ENCODE results near the gene IFITM1.
"Not testable (repeated sequence)": the region's sequence is repeated elsewhere in the genome, so short reads cannot be mapped to it uniquely, and the experiment has no call there.

The IFITM1 gene

DNA sequence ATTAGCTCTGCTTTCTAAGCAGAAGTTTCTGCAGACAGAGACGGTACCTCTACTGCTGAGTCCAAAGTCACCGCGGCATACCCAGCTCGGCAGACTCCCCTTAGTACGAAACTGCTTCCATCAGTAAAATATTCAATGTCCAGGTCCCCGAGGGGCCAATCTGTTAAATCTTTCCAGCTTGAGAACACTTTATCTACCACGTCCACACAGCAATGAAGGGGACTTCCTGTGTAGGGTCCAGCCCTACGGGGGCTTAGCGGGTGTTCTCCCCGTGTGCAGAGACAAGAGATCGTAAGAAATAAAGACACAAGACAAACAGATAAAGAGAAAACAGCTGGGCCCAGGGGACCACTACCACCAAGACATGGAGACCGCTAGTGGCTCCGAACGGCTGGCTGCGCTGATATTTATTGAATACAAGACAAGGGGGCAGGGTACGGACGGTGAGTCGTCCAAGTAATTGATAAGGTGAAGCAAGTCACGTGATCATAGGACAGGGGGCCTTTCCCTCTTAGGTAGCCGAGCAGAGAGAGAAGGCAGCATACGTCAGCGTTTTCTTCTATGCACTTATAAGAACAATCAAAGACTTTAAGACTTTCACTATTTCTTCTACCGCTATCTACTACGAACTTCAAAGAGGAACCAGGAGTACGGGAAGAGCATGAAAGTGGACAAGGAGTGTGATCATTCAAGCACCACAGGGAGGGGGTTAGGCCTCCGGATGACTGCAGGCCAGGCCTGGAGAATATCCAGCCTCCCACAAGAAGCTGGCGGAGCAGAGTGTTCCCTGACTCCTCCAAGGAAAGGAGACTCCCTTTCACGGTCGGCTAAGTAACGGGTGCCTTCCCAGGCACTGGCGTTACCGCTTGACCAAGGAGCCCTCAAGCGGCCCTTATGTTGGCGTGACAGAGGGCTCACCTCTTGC, 11.0 kb downstream of the IFITM1 start:
- peak; percentile 21 for FAIRE-seq
- not testable (repeated sequence) for DNase-seq (ENCODE audit: insufficient read length, low spot score)

DNA sequence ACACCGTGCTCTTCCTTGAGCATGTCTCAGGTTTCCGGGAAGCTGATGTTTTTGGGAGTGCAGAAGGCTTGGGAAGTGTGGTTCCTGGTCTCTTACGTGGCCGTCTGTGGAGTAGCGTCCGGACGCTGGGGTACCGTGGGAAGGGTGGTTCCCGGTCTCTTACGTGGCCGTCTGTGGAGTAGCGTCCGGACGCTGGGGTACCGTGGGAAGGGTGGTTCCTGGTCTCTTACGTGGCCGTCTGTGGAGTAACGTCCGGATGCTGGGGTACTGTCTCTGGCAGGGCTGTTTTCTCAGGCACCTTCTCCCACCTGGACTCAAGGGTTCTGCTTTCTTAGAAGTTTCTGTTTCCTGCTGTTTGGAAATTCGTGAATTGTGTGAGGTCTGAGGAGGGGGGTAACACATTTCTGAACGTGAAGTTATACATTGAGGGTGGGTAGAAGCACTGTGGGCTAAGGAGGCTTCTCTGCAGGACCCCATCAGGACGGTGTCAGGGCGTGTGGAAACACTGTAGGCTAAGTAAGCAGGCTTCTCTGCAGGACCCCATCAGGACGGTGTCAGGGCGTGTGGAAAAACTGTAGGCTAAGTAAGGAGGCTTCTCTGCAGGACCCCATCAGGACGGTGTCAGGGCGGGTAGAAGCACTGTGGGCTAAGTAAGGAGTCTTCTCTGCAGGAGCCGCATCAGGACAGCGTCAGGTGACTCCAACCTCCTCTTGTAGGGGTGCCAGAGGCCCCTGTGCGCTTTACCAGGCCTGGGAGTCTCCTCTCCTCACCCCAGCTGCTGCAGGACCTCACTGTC, 12.2 kb downstream of the IFITM1 start:
- FAIRE-seq (peak; percentile 28), DNase-seq (ENCODE audit: insufficient read length, low spot score) (no peak)

DNA sequence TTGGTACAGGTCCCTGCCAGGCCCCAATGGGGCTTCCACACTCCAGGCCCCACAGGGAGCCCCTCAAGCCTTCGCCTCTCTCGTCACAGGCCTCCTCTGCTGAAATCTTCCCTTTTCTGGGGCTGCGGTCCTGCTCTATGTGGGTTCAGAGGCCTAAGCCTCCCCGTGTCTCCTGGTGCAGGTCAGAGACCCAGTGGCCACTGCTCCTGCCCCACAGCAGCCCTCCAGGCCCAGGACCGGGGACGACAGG, 12.7 kb downstream of the IFITM1 start:
- DNase-seq (ENCODE audit: insufficient read length, low spot score) (no peak), FAIRE-seq (no peak)

DNA sequence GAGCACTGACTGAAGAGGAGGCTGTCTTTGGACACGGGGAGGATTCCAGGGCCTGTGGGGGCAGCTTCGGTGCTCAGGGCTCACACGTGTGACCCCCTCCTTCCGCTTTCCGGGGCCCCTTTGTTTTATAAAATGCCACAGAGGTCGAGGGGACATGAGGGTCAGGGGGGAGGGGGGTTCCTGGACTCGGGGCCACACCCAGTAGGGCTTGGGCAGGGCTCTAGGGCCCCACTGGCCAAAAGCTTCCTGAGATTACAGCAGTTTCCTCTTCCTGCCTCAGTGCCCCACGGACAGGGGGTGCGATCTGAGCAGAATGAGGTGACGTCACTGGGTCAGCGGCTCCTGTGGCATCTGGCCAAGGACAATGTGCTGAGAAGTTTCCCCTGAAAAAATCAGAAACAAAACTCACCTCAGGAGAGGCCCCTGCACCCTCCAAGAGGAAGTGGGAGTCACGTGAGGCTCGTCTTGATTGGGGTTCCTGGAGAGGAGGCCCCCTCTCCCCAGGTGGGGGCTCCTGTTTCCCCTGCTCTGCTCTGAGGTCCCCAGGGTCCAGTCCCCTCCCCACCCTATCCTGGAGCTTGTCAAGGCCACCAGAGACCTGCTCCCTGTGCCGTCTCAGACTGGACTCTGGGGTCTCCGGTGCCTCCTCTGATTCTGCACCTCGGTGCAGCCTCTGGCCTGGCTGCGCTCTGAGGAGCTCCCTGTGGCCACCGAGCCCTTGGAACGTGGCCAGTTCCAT, 13.2 kb downstream of the IFITM1 start:
- FAIRE-seq, result peak; percentile 99
- DNase-seq (ENCODE audit: insufficient read length, low spot score), result peak; percentile 64

- no peak for DNase-seq (ENCODE audit: insufficient read length, low spot score)
- no peak for FAIRE-seq
Observed at GRCh38 chr11:327581-327923, 13.7 kb downstream of the IFITM1 start.

DNA sequence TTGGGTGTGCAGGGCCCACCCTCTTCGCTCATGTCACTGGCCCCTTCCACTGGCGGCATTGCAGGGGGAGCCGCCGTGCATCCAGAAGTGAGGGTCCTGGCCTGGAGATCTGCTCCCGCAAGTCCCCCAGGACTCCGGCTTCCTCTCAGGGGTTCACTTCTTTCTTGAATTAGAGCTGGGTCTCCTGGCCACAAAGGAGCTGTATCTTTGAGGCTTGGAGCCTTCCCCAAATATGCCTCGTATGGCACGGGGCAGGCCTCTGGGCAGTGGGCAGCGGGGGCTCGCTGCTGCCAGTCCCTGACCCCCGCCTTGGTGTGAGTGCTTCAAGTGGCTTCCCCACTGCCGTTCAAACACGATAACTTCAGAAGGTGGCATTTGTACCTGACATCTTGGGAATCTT, 14.2 kb downstream of the IFITM1 start:
- DNase-seq (ENCODE audit: insufficient read length, low spot score) (no peak), FAIRE-seq (peak; percentile 69)

- not testable (repeated sequence) for DNase-seq (ENCODE audit: insufficient read length, low spot score); FAIRE-seq
Observed at GRCh38 chr11:328516-329100, 14.8 kb downstream of the IFITM1 start.

- FAIRE-seq (no peak), DNase-seq (ENCODE audit: insufficient read length, low spot score) (no peak)
Observed at GRCh38 chr11:329886-330253, 16.0 kb downstream of the IFITM1 start.

- no peak for FAIRE-seq
- no peak for DNase-seq (ENCODE audit: insufficient read length, low spot score)
Observed at GRCh38 chr11:330307-330693, 16.5 kb downstream of the IFITM1 start.

GRCh38 chr11:330694-331357, 17.0 kb downstream of the IFITM1 start:
- FAIRE-seq, result peak; percentile 92
- no peak for DNase-seq (ENCODE audit: insufficient read length, low spot score)

- no peak for FAIRE-seq
- no peak for DNase-seq (ENCODE audit: insufficient read length, low spot score)
Observed at GRCh38 chr11:331358-332060, 17.7 kb downstream of the IFITM1 start.

- no peak for FAIRE-seq
- no peak for DNase-seq (ENCODE audit: insufficient read length, low spot score)
Observed at GRCh38 chr11:332651-333480, 19.0 kb downstream of the IFITM1 start.

GRCh38 chr11:333616-334263, 19.9 kb downstream of the IFITM1 start:
- FAIRE-seq; DNase-seq (ENCODE audit: insufficient read length, low spot score): not testable (repeated sequence)

- FAIRE-seq, result no peak
- DNase-seq (ENCODE audit: insufficient read length, low spot score), result no peak
Observed at GRCh38 chr11:334264-334994, 20.6 kb downstream of the IFITM1 start.

- no peak for DNase-seq (ENCODE audit: insufficient read length, low spot score)
- peak; percentile 74 for FAIRE-seq
Observed at GRCh38 chr11:335779-336658, 22.2 kb downstream of the IFITM1 start.

GRCh38 chr11:336659-337198, 22.9 kb downstream of the IFITM1 start:
- DNase-seq (ENCODE audit: insufficient read length, low spot score) (no peak), FAIRE-seq (peak; percentile 39)

DNA sequence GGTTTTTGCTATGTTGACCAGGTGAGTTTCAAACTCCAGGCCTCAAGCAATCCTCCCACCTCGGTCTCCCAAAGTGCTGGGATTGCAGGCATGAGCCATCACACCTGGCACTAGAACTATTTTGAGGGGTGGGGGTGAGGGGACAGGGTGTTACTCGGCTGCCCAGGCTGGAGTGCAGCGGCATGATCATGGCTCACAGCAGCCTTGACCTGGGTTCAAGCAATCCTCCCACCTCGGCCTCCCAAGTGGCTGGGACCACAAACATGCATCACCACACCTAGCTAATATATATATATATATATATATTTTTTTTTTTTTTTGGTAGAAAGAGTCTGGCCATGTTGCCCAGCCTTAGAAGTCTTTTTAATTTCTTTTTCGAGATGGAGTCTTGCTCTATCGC, 23.9 kb downstream of the IFITM1 start:
- FAIRE-seq (no peak), DNase-seq (ENCODE audit: insufficient read length, low spot score) (no peak)

All from GM19239 (cell line).